DMS53 treated with DMSO at 0.1 percent for 48 hours (cell line): ENCODE data around the gene SLC38A3.
"Not testable (repeated sequence)": the region's sequence is repeated elsewhere in the genome, so short reads cannot be mapped to it uniquely, and the experiment has no call there.

ENCODE experiments used
- DNase-seq: peaks from one replicate; lab custom pipeline; 2025; ENCODE audit not compliant: unreplicated experiment; lab: John Stamatoyannopoulos, UW

The SLC38A3 gene

DNA sequence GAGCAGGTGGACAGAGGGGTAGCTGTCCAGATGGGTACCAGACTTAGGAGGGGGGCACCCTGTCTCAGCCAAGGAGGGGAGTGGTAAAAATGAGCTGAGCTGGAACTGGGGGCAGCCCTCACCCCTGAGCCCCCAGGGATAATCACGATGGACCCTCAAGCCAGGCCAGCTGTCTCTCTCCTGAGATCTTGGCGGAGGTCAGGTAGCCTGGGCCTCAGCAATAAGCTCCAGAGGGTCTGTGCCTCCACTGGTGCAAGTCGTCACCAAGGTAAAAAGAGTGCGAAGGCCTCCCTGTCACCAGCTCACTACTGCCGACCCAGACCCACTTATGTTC, 5.1 kb downstream of the SLC38A3 start:
- no peak for DNase-seq

DNA sequence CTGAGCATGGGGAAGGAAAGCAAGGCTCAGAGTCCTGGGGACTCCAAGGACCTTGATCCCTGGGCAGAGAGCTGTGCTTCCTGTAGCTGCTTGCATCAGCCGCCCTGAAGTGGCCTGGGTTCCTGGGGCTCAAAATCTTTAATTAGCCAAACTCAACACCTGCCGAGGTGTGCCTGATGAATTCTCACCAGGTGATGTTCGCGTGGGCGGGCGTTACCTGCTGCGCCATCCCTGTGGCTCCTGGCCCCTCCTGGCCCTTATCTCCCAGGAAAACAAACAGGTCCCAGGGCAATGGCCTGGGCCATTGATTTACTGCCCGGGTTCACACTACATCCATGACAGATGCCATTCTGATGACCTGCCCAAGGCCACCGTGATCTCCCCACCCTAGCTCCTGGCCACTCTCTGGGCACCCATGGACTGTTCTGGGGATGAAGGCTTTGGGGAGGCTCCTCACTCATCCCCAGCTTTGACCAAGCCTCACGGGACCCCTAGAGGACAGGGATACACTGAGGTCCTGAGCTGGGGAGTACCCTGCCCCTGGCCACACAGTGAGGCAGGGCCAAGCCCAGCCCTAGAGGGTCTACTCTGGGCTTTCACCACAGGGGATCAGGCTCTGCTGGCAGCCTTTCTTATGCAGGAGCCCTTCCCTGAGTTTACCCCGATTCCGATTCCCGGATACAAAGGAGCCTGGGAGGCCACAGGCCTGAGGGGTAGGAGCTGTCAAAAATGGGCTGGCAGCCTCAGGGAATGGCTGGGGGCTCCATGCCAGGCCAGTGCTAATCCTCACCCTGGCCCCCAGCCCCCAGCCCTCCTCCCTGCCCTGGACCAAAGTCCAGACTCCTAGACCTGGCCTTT, 5.7 kb downstream of the SLC38A3 start:
- peak; percentile 31 for DNase-seq

DNA sequence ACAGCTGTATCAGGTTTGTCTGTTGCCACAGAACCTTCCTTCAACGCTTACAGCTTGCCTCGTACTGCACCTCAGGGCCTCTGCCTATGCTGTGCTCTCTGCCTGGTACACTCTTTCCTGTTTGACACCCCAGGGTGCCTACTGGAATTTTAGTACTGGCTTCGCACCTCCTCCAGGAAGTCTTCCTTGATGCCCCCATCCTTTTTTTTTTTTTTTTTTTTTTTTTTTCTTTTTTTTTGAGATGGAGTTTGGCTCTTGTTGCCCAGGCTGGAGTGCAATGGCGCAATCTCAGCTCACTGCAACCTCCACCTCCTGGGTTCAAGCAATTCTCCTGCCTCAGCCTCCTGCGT, 6.3 kb downstream of the SLC38A3 start:
- DNase-seq = not testable (repeated sequence)

DNA sequence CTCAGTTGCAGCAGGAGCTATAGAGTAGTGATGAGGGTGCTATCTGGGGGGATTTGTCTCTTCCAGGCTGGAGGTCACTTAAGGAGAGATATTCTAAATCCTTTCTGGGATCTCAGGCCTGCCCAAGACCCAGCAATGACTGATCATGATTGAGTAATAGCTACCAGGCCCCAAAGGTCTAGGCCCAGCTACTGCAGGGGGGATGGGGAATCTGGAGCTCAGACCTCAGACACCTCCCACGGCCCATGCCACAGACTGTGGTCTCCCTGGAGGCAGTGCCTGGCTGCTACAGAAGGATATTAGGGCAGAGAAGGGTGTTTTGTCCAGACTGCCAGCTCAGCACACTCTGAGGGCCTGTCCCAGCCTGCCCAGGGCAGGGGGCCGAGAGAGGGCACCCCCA, 6.9 kb downstream of the SLC38A3 start:
- no peak for DNase-seq

DNA sequence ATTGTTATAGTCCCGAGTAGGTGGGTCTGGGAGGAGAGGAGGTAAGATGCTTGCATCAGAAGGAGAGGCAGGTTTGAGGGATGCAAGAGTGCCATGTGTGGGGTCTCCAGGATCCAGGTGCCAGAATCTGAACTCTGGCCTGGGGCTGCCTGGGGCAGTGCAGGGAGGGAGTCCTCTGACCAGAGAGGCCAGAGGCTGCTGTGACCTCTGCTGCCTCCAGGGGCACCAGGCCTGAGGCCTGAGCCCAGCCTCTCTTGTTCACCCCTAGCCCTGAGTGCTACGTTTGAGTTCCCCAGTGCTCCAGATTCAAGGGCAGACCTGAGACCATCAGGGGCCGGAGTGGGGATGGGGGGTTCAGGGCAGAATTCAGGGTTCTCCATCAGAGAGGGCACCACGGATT, 7.4 kb downstream of the SLC38A3 start:
- no peak for DNase-seq

DNA sequence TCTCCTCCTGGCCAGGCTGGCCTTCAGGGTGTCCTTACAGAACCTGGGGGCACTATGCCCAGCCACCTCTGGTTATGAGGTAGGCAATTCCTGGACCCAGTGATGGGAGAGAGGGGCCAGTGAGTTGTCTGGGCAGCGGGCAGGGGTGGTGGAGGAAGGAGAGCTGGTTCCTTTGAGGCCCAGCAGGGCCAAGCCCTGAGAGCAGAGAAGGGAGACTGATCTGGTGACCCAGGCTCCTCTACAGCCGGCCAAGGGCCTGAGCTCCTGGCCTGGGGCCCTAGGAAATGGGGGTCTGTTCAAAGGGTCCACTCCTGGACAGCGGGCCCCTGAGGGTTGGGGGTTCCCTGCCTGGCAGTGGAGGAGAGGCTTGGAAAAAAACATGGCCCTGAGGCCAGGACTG, 7.9 kb downstream of the SLC38A3 start:
- no peak for DNase-seq

DNA sequence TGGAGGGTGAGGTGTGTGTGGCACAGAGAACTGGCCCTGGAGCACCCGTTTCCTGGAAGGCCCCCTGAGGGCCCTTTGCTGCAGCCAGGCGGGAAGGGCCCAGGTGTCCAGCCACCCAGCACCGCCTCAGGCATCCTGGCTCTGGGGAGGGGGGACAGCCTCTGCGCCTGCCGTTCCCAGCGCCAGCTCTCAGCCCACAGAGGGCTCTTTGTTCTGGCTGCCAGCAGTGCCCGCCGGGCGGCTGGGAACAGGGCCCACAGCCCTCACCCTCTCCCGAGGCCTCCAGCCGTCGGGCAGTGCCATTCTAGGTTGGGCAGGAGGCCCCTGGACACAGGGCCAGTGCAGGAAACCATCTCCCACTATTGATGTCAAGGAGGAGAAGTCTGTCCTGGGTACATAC, 8.3 kb downstream of the SLC38A3 start:
- no peak for DNase-seq

DNA sequence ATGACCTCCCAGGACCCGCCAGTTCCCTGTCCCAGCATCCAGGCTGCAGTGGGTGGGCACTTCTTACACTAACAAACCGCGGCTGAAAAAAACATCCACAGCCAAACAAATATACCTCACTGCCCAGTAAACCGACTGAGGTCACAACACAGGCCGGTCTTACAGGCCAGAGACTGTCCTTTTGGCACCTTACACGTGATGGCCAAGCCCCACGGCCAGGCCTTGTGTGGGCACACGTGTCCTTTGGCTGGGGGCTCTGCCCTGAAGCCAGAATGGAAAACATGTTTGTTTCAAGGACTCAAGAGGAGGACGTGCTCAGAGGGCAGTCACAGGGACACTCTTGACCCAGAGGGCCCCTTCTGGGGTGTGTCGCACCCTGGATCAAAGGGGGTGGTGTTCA, 9.8 kb downstream of the SLC38A3 start:
- DNase-seq = no peak

DNA sequence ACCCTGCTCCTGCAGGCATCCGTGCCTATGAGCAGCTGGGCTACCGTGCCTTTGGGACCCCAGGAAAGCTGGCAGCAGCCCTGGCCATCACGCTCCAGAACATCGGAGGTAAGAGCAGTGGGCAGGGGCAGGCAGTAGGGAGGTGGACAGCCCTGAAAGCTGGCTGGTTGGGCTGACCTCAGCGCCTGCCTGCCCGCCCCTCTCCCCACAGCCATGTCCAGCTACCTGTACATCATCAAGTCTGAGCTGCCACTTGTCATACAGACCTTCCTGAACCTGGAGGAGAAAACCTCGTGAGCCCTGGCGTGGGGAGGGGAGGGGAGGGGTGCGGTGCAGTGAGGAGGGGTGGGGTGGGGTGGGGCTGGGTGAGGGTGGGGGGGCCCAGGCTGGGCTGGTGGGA, 10.5 kb downstream of the SLC38A3 start:
- no peak for DNase-seq

DNA sequence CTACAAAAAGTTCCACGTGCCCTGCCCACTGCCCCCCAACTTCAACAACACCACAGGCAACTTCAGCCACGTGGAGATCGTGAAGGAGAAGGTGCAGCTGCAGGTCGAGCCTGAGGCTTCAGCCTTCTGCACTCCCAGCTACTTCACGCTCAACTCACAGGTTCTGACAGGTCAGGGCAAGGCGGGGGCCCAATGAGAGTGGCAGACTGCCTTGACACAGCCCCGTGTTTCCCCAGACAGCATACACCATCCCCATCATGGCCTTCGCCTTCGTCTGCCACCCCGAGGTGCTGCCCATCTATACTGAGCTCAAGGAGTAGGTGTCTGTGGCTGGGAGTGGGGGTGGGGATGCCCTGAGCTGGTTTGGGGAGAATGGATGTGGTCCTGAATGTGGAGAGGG, 12.6 kb downstream of the SLC38A3 start:
- no peak for DNase-seq

DNA sequence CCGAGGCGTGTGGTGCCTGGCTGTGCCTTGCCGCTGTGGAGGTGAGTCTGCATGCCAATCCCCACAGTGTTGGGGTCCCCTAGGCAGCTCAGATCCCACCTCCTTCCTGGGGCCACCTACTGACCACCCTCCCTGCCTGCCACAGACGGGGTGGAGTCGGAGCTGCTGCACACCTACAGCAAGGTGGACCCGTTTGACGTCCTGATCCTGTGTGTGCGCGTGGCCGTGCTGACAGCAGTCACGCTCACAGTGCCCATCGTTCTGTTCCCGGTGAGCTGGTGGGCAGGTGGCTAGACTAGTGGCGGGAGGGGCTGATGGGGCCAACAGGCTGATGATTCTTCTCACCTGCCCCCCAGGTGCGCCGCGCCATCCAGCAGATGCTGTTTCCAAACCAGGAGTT, 13.4 kb downstream of the SLC38A3 start:
- DNase-seq = no peak

DNA sequence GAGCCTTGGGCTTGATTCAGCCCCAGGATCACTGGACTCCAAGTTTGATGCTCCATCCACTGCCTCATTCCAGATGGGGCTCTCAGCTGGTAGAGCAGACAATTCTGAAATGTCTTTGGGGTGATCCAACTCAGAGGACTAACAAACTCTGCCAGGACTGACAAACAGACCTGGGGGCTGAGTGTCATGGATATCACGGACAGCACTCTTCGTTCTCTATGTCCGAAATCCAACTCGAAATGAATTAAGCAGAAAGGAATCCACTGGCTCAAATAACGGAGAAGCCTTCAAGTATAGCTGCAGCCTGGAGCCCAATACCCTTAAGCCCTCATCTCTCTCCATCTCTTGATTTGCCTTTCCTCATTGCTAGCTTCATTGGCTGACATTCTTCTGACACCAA, 14.2 kb downstream of the SLC38A3 start:
- no peak for DNase-seq

DNA sequence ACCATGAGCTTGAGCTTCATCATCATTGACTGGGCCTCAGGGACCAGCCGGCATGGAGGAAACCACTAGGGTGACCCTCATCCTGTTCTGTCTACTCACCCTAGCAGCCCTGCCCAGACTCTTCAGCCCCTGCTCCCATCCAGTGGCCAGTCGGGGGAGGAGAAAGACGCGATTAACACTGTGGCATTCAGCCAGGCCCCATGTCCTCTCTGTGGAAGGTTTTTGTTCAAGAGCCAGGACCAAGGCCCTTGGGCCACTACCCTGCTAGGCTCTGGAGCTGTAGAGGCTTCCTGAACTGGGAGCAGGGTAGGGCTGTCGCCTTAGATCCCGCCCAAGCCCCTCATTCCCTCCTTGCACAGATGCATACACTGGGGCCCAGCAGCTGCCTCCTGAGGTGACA, 15.0 kb downstream of the SLC38A3 start:
- DNase-seq = no peak

DNA sequence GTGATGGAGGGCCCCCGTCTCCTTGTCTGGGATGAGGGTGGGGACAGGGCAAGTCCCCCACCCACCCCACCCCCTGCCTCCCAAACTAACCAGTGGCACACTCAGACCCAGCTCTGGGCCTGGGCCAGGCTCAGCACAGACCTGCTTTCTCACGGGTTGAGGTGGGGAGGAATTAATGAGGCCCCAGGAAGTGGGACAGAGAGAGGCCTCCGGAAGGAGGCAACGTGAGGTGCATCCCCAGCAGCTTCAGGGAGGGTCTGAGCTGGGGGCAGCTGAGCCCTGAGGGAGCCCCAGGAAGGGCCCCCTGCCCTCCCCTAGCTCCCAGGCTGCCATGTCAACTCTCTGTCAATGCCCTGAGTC, 16.0 kb downstream of the SLC38A3 start:
- DNase-seq = no peak

DNA sequence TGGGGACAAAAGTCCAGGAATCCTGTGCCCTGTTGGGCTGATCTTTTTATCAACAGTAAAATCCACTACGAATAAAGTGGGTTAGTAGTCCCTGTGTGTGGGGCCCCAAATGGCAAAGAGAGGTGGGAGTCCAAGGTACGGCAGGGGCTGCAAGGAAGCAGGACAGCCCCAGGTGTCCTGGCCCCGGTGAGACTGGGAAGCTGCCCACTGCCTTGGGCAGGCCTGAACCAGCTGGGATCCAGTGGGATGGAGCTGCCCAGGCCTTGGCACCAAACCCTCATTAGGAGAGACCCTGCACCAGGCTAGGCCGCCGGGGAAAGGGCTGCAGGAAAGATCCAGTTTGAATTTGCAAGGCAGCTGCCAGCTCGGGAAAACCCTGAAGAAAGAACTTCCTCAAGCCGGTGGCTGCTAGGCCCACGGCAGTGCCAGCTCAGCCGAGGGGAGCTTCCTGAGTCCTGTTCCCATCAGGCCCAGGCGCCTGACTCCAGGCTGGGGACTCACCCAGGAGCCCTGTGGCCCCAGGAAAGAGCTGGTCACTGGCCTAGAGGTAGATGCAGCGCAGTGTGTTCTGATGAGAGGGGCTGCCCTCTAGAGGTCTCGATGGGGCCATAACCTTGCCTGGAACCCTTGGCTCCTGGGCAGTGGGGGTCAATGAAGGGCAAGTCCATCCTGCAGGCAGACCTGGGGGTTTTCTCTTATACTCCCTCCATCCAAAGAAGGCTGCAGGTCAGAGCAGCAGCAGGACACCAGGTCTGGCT, 16.5 kb downstream of the SLC38A3 start:
- no peak for DNase-seq

DNA sequence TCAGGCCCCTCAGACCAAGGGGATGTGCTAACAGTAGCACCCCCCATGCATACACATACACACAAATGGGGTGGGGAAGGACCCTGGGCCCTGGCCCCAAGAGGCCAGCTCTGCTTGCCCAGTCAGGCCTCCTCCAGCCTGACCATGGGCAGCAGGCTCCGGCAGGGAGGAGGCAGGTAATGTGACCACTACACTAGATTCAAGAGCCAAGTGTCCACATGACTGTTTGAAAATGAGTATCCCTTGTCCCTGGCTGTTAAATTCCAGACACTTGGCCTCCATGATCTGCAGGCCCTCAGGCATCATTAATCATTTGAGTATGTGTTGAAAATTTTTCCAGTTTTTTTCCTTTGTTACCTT, 17.1 kb downstream of the SLC38A3 start:
- DNase-seq = no peak

DNA sequence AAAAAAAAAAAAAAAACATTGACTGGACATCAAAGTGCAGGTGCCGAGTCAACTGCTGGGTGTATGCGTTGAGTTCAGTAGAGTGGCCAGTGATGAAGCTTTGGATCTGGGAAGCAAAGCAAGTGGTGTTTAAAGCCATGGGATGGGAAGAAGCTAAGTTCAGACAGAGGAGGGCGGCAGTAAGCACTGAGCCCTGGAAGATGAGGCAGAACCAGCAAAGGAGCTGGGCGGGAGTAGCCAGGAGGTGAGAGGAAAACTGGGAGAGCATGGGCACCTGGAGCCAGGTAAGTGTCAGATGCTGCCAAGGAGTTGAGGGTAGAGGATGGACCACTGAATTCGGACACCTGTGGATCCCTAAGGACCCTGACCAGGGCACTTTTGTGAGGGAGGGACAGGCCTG, 19.6 kb downstream of the SLC38A3 start:
- DNase-seq = no peak

DNA sequence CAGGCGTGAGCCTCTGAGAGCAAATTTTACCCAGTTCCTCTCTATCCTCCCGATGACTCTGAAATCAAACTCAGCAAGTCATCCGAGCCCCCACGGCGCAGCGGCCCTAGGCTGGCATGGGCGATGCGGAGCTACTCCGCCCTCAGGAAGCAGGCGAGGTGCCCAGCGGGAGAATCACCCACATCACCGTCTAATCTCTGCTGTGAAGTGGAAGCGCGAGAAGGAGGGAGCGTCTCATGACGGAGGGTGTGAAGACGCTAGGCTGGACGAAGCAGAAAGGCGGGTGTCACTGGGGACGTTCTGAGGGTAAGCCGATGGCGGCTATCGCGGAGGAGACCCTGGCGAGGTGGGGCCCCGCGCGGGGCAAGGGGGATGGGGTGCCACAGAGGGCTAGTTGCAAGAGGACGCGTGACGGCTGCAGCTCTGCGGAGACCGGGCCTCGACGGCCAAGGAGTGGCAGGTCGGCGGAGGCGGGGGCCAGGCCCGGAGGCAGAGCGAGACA, 21.9 kb downstream of the SLC38A3 start:
- no peak for DNase-seq

DNA sequence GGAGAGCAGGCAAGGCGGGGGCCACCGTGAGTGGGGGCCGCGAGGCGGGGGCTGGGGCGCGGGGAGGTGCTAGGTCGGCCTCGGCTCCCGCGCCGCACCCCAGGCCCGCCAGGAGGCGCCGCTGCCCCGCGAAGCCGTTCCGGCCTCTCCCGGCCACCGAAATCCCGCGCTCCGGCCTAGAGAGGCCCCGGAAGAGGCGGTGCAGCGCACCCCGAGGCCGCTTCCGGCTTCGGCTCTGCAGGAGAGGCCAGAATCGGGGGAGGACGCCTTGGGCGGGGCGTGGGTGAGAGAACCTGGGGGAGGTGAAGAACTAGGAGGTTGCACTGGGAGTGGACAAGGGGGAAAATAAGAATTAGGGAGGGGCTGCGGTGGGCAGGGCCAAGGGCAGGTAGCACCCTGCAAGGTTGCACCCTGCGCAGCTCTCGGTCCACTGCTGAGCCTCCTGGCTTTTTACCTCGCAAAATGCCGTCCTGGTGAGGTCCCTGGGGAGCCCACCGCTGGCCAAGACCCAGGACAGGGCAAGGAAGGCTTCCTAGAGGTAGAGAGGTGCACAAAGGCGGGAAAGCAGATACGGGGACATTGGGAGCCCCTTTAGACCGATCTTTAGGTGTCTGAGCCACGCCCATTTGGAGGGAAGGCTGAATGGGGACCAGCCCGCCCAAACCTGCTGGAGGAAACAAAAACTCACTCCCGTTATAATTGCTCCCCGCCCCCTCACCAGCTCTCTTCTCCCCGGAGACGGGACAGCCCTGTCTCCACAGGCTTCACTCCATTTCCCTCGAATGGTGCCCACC, 22.5 kb downstream of the SLC38A3 start:
- peak; percentile 26 for DNase-seq

DNA sequence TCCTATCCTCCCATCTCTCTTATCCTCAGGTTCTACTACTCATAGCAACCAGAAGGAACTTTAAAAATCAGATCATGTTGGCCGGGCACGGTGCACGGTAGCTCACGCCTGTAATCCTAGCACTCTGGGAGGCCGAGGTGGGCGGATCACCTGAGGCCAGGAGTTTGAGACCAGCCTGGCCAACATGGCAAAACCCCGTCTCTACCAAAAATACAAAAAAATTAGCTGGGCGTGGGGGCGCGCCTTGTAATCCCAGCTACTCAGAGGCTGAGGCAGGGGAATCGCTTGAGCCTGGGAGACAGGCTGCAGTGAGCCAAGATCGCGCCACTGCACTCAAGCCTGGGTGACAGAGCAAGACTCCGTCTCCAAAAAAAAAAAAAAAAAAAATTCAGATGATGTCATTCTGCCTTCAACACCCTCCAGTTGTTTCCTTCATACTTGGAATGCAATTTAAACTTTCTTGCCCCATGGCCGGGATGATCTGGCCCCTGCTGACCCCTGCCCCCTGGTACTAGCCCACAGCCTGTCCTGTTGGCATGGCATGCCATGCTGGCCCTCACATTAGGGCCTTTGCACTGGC, 23.2 kb downstream of the SLC38A3 start:
- not testable (repeated sequence) for DNase-seq

DNA sequence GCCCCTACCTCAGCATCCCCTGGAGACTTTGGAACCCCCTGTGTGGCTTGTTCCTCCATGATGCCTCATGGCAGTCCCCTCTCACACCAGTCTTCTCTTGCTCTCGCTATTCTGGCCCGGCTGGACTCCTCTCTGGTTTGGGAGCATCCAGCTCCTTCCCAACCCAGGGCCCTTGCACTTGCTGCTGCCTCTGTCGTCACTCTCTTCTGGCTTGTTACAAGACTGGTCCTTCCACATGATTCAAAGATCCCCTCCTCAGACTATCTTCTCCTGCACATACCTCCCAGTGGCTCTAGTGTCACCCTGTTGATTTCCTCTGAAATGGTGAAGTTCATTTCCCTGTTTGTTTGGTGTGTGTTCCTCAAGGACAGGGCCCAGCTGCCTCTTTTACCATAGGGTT, 24.4 kb downstream of the SLC38A3 start:
- DNase-seq = no peak
